Subcutaneous abdominal adipose tissue (tissue), 5 donors: ENCODE data around the gene ITPR1.
A peak's percentile ranks its signal among the peaks of the same experiment; 100 is the strongest.

Source experiments
- H3K27ac ChIP-seq: one replicate; pipeline ENCODE4 v1.7.0; 2013; ENCODE audit warnings: low read depth, mild to moderate bottlenecking, inconsistent platforms, low read length, moderate library complexity
- H3K27me3 ChIP-seq, 5 donors: one replicate each; pipeline ENCODE4 v1.7.0; 2013; ENCODE audit warnings: low read length in 5 of 5, inconsistent platforms in 1 of 5; ENCODE audit not compliant: control insufficient read depth in 5 of 5, insufficient read depth in 4 of 5
- H3K36me3 ChIP-seq, 5 donors: one replicate each; pipeline ENCODE4 v1.7.0; 2013; ENCODE audit warnings: low read length in 5 of 5; ENCODE audit not compliant: control insufficient read depth in 5 of 5, insufficient read depth in 5 of 5
- H3K4me1 ChIP-seq, 5 donors: one replicate each; pipeline ENCODE4 v1.7.0; 2013; ENCODE audit warnings: low read length in 5 of 5, mild to moderate bottlenecking in 3 of 5, moderate library complexity in 1 of 5; ENCODE audit not compliant: control insufficient read depth in 5 of 5, insufficient read depth in 5 of 5
- H3K4me3 ChIP-seq, 5 donors: one replicate each; pipeline ENCODE4 v1.7.0; 2013; ENCODE audit warnings: low read length in 5 of 5, low read depth in 1 of 5
- H3K9ac ChIP-seq, 5 donors: one replicate each; pipeline ENCODE4 v1.7.0; 2013; ENCODE audit warnings: low read length in 5 of 5, mild to moderate bottlenecking in 4 of 5, moderate library complexity in 3 of 5
- H3K9me3 ChIP-seq, 5 donors: one replicate each; pipeline ENCODE4 v1.7.0; 2013; ENCODE audit warnings: low read length in 5 of 5; ENCODE audit not compliant: control insufficient read depth in 5 of 5
- donor health status: healthy.
- donor health status: healthy.
- donor health status: healthy.
- donor health status: healthy.
- donor health status: healthy.

The ITPR1 gene

DNA sequence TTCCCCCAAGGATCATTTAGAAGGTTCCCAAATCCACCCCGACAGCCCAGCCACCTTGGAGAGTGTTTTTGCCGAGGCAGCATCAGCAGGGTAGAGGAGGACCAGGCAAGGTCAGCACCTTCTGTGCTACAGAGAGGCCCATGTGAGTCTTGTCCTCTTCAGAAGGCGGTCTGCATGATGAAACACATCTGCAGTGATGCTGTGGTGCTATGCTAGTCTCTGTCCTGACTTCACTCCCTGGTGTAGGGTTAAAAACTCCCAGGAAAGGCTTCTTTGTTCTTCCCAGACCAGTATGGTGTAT is 87.9 kb downstream of the ITPR1 start:
- no peaks in the 10 kb centered on the region for H3K9me3 ChIP-seq

GRCh38 chr3:4581498-4581897 is 88.3 kb downstream of the ITPR1 start:
- Histone ChIP-seq H3K9ac (no peak overlapping the region), H3K36me3 (no peaks in the 10 kb centered on the region), H3K27ac (no peak overlapping the region), H3K9me3 (no peaks in the 10 kb centered on the region), H3K4me3 (no peak overlapping the region), H3K27me3 (no peaks in the 10 kb centered on the region), H3K4me1 (peaks cover 0 to 34% (median 25%) of the 10 kb centered on the region in 5 donors)

More for the DNA sequence above, 87.9 kb downstream of the ITPR1 start:
- H3K4me1 ChIP-seq, result peaks cover 0 to 34% (median 25%) of the 10 kb centered on the region in 5 donors
- H3K36me3 ChIP-seq, result no peaks in the 10 kb centered on the region
- H3K27me3 ChIP-seq, result no peaks in the 10 kb centered on the region
- no peak overlapping the region for H3K4me3 ChIP-seq
- H3K27ac ChIP-seq, result no peak overlapping the region
- H3K9ac ChIP-seq, result no peak overlapping the region

GRCh38 chr3:4581920-4582611 is 88.9 kb downstream of the ITPR1 start:
- Histone ChIP-seq H3K4me3 (no peak overlapping the region), H3K4me1 (peaks cover 0 to 34% (median 25%) of the 10 kb centered on the region in 5 donors), H3K27ac (no peak overlapping the region)

GRCh38 chr3:4582624-4583023 is 89.5 kb downstream of the ITPR1 start:
- Histone ChIP-seq H3K4me1 (peaks cover 0 to 34% (median 25%) of the 10 kb centered on the region in 5 donors), H3K27ac (no peak overlapping the region), H3K27me3 (no peaks in the 10 kb centered on the region), H3K4me3 (no peak overlapping the region), H3K9me3 (no peaks in the 10 kb centered on the region), H3K36me3 (no peaks in the 10 kb centered on the region), H3K9ac (no peak overlapping the region)

More at GRCh38 chr3:4581920-4582611, 88.9 kb downstream of the ITPR1 start:
- Histone ChIP-seq H3K9me3 (no peaks in the 10 kb centered on the region), H3K9ac (no peak overlapping the region), H3K36me3 (no peaks in the 10 kb centered on the region), H3K27me3 (no peaks in the 10 kb centered on the region)

GRCh38 chr3:4583416-4583815 is 90.3 kb downstream of the ITPR1 start:
- Histone ChIP-seq H3K27ac (peak overlapping the region; percentile 4), H3K4me3 (no peak overlapping the region), H3K36me3 (no peaks in the 10 kb centered on the region), H3K4me1 (peaks cover 0 to 35% (median 25%) of the 10 kb centered on the region in 5 donors), H3K27me3 (no peaks in the 10 kb centered on the region), H3K9ac (peak overlapping the region in 1 of 5 donors; percentile 8), H3K9me3 (no peaks in the 10 kb centered on the region)

- no peaks in the 10 kb centered on the region for H3K9me3 ChIP-seq
- H3K4me1 ChIP-seq, result peaks cover 0 to 38% (median 25%) of the 10 kb centered on the region in 5 donors
- H3K4me3 ChIP-seq, result peak overlapping the region; percentile 26 to 63 (median 52)
- H3K9ac ChIP-seq, result peak overlapping the region; percentile 22 to 60 (median 43)
- no peaks in the 10 kb centered on the region for H3K27me3 ChIP-seq
- H3K36me3 ChIP-seq, result no peaks in the 10 kb centered on the region
- H3K27ac ChIP-seq, result peak overlapping the region; percentile 44
Measured at GRCh38 chr3:4584456-4585249, 91.5 kb downstream of the ITPR1 start.

DNA sequence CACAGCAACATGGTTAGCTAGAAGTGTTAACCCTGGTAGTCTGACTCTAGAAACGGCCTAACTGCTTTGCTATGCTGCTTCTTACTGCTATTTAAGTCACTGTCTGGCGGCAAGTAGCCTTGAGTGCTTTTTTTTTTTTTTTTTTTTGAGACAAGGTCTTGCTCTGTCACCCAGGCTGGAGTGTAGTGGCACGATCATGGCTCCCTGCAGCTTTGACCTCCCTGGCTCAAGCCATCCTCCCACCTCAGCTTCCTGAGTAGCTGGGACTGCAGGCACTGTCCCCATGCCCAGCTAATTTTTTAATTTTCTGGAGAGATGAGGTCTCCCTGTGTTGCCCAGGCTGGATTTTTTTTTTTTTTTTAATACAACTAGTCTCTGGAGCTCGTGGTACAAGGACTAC is 93.2 kb downstream of the ITPR1 start:
- no peak overlapping the region for H3K4me3 ChIP-seq
- no peaks in the 10 kb centered on the region for H3K36me3 ChIP-seq
- no peaks in the 10 kb centered on the region for H3K9me3 ChIP-seq
- H3K27ac ChIP-seq, result no peak overlapping the region
- peaks cover 0 to 38% (median 25%) of the 10 kb centered on the region in 5 donors for H3K4me1 ChIP-seq
- no peaks in the 10 kb centered on the region for H3K27me3 ChIP-seq
- H3K9ac ChIP-seq, result no peak overlapping the region

- Histone ChIP-seq H3K4me3 (no peak overlapping the region), H3K9ac (no peak overlapping the region), H3K36me3 (no peaks in the 10 kb centered on the region), H3K27me3 (no peaks in the 10 kb centered on the region), H3K9me3 (no peaks in the 10 kb centered on the region), H3K27ac (no peak overlapping the region), H3K4me1 (peaks cover 0 to 31% (median 23%) of the 10 kb centered on the region in 5 donors)
Measured at GRCh38 chr3:4587061-4587837, 94.1 kb downstream of the ITPR1 start.

- no peak overlapping the region for H3K9ac ChIP-seq
- H3K27me3 ChIP-seq, result no peaks in the 10 kb centered on the region
- no peak overlapping the region for H3K27ac ChIP-seq
- no peaks in the 10 kb centered on the region for H3K9me3 ChIP-seq
- no peaks in the 10 kb centered on the region for H3K36me3 ChIP-seq
- no peak overlapping the region for H3K4me3 ChIP-seq
- peaks cover 0 to 27% (median 21%) of the 10 kb centered on the region in 5 donors for H3K4me1 ChIP-seq
Measured at GRCh38 chr3:4587838-4588105, 94.6 kb downstream of the ITPR1 start.

DNA sequence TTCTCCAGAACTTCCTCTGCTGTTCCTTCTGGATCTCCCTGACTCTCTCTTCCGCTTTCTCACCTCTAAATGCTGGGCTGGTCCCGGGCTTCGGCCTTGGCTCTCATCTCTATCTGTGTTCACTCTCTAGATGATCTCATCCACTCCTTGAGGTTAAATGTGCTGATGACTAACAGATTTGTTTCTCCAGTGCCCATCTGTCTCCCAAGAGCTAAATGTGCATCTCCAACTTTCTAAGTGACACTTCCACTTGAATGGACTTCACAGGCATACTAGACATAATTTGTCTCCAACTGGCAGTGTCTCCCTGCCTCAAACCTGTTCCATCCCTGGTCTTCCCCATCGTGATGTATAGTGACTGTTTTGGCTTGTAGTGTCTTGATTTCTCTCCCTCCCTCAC is 95.3 kb downstream of the ITPR1 start:
- Histone ChIP-seq H3K4me3 (no peak overlapping the region), H3K27me3 (no peaks in the 10 kb centered on the region)

More for the DNA sequence above, 95.3 kb downstream of the ITPR1 start:
- H3K9ac ChIP-seq, result no peak overlapping the region
- H3K27ac ChIP-seq, result no peak overlapping the region
- peaks cover 0 to 20% (median 14%) of the 10 kb centered on the region in 5 donors for H3K4me1 ChIP-seq
- no peaks in the 10 kb centered on the region for H3K9me3 ChIP-seq
- H3K36me3 ChIP-seq, result no peaks in the 10 kb centered on the region
